ENCODE measurements around the gene KCNK7.
A peak's percentile ranks its signal among the peaks of the same experiment; 100 is the strongest.
"Not testable (repeated sequence)": the region's sequence is repeated elsewhere in the genome, so short reads cannot be mapped to it uniquely, and the experiment has no call there.

KCNK7 gene

GRCh38 chr11:65595543-65596281, at the start of gene KCNK7:
Gene KCNK7, minus strand, starts transcription at chr11:65595800. Its CDS starts 28 bp downstream, at chr11:65595772.
- no peak for DNase-seq (ENCODE audit: low read depth in 2 of 2)

DNA sequence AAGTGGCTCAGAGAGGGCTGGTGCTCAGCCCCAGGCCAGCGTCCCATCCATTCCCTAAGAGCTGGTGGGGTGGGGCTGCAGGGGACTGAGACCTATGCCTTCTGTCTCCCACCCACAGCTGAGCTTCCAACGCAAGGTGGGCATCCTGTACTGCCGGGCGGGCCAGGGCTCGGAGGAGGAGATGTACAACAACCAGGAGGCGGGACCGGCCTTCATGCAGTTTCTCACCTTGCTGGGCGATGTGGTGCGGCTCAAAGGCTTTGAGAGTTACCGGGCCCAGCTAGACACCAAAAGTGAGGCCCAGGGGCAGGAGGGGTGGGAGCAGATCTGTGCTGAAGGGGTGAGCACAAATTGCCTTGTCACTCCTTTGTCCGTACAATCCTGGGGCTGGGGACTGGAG, 49.2 kb upstream of the KCNK7 start:
- no peak for DNase-seq (ENCODE audit: low read depth in 2 of 2)

- no peak for DNase-seq (ENCODE audit: low read depth in 2 of 2)
Measured at GRCh38 chr11:65643971-65644370, 48.4 kb upstream of the KCNK7 start.

- no peak for DNase-seq (ENCODE audit: low read depth in 2 of 2)
Measured at GRCh38 chr11:65642014-65642671, 46.5 kb upstream of the KCNK7 start.

GRCh38 chr11:65641297-65642013, 45.9 kb upstream of the KCNK7 start:
- DNase-seq (ENCODE audit: low read depth in 2 of 2) = no peak

GRCh38 chr11:65640483-65641296, 45.1 kb upstream of the KCNK7 start:
- DNase-seq (ENCODE audit: low read depth in 2 of 2) = no peak

DNA sequence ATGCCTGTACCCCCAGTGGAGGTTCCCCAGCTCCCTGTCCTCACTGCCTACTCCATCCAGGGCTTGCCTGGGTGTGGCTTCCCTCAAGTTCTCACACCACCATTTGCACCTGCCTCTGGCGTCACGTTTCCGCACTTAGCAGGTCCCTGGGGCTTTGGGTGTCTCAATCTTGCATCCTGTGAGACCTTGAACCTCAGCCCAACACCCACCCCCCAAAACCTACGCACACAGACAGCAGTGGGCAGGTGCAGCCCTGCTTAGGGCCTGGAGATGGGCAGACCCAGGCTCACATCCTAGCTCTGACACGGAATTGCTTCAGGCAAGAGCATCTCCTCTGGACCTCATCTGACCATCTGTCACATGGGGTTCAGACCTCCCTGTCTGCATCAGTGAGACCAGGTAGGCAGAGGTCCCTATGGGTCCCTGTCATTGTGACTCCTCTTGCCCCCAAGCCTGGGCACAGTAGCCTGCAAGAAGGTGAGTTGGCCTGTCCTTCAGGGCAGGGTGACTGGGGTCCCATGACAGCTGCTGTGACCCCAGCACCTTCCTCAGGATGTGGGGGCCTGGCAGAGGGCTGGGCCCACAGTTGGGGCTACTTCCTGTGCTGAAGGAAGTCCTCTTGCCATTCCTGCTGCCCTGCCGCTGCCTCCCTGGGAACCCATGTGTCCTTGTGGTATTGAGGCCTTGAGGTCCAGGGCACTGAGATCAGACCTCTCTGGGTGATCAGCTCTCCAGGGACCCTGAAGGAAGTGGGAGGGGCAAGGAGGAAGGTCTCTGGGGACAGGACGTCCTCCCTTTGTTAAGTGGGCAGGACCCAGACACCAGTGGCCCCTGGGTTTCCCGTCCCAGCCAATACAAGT, 44.3 kb upstream of the KCNK7 start:
- DNase-seq (ENCODE audit: low read depth in 2 of 2) = peak in 1 of 2 donors; percentile 42

DNA sequence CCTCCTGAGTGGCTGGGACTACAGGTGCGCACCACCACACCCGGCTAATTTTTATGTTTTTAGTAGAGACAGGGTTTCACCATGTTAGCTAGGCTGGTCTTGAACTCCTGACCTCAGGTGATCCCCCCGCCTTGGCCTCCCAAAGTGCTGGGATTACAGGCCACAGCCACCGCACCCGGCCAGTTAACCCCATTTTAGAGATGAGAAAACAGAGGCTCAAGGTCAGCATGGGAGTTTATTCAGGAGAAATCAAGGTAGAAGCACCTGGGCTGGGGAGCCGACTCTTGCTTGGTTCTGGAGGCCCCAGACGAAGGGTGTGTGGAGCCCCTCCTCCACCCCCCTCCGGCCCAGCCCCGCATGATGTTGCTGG, 43.6 kb upstream of the KCNK7 start:
- DNase-seq (ENCODE audit: low read depth in 2 of 2) = not testable (repeated sequence)

DNA sequence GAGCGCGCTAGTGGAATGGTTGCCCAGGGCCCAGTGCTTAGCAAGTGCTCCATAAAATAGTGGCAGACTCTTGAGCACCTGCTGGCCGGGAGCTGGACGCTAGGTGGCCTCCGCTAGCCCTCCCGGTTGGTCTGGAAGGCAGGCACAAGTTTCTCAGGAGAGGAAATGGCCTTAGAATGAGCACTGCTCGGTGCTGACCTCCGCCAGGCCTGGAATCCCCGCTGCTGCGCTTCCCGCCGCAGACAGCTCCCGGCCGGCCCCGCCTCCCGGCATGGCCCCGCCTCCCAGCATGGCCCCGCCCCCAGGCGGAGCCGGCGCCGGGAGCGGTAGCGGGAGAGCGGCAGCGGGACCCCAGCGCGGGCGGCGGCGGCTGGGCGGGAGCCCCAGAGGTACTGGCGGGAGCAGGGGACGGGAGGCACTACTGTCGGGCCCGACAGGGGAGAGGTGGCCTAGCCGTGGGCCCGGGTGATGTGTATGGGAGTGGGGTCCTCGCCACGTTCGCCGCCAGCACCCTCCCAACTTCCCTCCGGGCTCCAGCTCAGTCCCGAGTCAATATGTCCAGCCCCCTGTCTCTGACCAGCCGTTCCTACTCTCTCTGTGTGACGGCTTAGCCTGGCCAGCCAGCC, 42.3 kb upstream of the KCNK7 start, which contains the start of gene SIPA1:
Gene SIPA1, plus strand, starts transcription at position 308 of the 626 bp plus-strand sequence. CDS start 2,821 bp downstream, outside the sequence.
- peak; percentile 67 to 69 for DNase-seq (ENCODE audit: low read depth in 2 of 2)

GRCh38 chr11:65637032-65637557, 41.5 kb upstream of the KCNK7 start:
- no peak for DNase-seq (ENCODE audit: low read depth in 2 of 2)

GRCh38 chr11:65636108-65637031, 40.8 kb upstream of the KCNK7 start:
- no peak for DNase-seq (ENCODE audit: low read depth in 2 of 2)

GRCh38 chr11:65634905-65635731, 39.5 kb upstream of the KCNK7 start:
- DNase-seq (ENCODE audit: low read depth in 2 of 2) = no peak

DNA sequence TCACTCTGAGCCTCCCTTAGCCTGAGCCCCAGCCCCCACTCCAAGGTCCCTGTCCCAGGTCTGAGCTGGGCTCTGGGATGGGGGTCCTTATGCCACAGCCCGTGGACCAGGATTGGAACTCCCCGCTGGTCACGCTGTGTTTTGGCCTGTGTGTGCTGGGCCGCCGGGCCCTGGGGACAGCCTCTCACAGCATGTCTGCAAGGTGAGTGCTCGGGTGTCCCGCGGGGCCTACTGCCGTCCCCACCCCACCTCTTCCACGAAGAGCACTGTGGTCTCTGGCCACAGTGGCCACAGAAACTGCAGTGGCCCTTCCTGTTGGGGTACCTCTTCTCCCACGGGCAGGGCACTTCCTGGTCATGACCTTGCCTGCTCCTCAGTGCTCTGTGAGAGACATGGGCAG, 38.8 kb upstream of the KCNK7 start:
- no peak for DNase-seq (ENCODE audit: low read depth in 2 of 2)

DNA sequence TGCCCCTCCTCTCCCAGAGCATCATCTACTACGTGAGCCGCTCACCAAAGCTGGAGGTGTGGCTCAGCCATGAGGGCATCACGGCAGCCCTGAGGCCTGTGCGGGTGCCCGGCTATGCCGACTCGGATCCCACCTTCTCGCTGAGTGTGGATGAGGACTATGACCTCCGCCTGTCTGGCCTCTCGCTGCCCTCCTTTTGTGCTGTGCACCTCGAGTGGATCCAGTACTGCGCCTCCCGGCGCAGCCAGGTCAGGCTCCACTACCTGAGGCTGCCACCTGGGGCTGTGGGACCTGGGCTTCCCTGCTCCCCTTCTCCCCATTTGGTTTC, 38.5 kb upstream of the KCNK7 start:
- no peak for DNase-seq (ENCODE audit: low read depth in 2 of 2)

- DNase-seq (ENCODE audit: low read depth in 2 of 2) = no peak
Measured at GRCh38 chr11:65633390-65634108, 37.9 kb upstream of the KCNK7 start.

GRCh38 chr11:65630215-65630614, 34.6 kb upstream of the KCNK7 start:
- no peak for DNase-seq (ENCODE audit: low read depth in 2 of 2)

DNA sequence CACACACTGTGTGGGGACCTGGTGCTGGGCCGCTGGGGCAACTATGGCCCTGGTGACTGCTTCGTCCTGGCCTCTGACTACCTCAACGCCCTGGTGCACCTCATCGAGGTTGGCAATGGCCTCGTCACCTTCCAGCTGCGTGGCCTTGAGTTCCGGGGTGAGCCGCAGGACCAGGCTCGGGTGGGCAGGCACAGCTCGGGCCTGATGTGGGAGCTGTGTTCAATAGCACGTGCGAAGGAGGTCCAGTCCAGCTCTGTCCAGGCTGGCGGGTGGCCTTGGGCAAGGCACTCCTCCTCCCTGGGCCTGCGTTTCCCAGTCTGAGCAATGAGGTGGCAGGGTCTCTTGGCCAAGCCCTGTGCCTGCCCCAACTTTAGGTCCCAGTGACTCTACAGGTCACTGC, 34.0 kb upstream of the KCNK7 start:
- DNase-seq (ENCODE audit: low read depth in 2 of 2) = no peak

- DNase-seq (ENCODE audit: low read depth in 2 of 2) = no peak
Measured at GRCh38 chr11:65627202-65627601, 31.6 kb upstream of the KCNK7 start.
